SK-N-MC (cell line): ENCODE data around the gene MRPS12.

Experiments used
- EZH2 ChIP-seq: fragments of 200-600 bp; sonication (generic); IDR thresholded peaks from one replicate; pipeline ENCODE4 v1.6.1; 2017; ENCODE audit warnings: antibody characterized with exemption
- FOXP2 ChIP-seq: optimal IDR thresholded peaks from 2 replicates; pipeline ENCODE3; 2011; ENCODE audit warnings: mild to moderate bottlenecking, moderate library complexity; ENCODE audit not compliant: insufficient read depth; ENCODE audit errors: extremely low read length, control extremely low read depth
- POLR2AphosphoS5 ChIP-seq: IDR thresholded peaks from 2 replicates; pipeline ENCODE4 v1.6.1; 2012; ENCODE audit warnings: mild to moderate bottlenecking, low read depth, low read length, borderline replicate concordance

GRCh38 chr19:38900202-38900629 is 30.5 kb upstream of the MRPS12 start:
- no peak for TF ChIP-seq POLR2AphosphoS5
- TF ChIP-seq EZH2, result no peak
- TF ChIP-seq FOXP2, result no peak
